CD14-positive monocyte (primary cell): ENCODE results near the gene ACTN4. TPM values are rescaled to one million over a fixed set of nuclear protein-coding genes. Genes with fewer than 3 reads are reported as not detected.

ENCODE experiments used
- DNase-seq, 3 donors: peaks; one replicate each; pipeline ENCODE4 v3.0.0-alpha.2; 2011 to 2022
- H2AFZ ChIP-seq: 2 replicates; pipeline ENCODE4 v1.6.0; 2012; ENCODE audit warnings: mild to moderate bottlenecking, low read depth, low read length, inconsistent platforms; ENCODE audit not compliant: insufficient read depth, poor library complexity, severe bottlenecking
- H3K27ac ChIP-seq, 2 donors: 1 replicate in 1 of 2; 2 replicates in 1 of 2; pipeline ENCODE4 v1.5.1; 2012 to 2013; ENCODE audit warnings: low read length in 2 of 2, control low read depth in 1 of 2, inconsistent platforms in 1 of 2, low read depth in 1 of 2, mild to moderate bottlenecking in 1 of 2
- H3K27me3 ChIP-seq, 2 donors: one replicate each; pipeline versions ENCODE4 v1.6.0 to v1.6.1; 2011 to 2013; ENCODE audit warnings: low read length in 2 of 2; ENCODE audit not compliant: control insufficient read depth in 2 of 2, insufficient read depth in 2 of 2
- H3K36me3 ChIP-seq, 2 donors: replicated peaks in 1 of 2; 1 replicate in 1 of 2; 2 replicates in 1 of 2; pipeline versions ENCODE4 v1.5.1 to v1.6.1; 2012 to 2013; ENCODE audit warnings: low read length in 2 of 2, control low read depth in 1 of 2, inconsistent platforms in 1 of 2, mild to moderate bottlenecking in 1 of 2; ENCODE audit not compliant: insufficient read depth in 2 of 2, control insufficient read depth in 1 of 2
- H3K4me1 ChIP-seq, 2 donors: 1 replicate in 1 of 2; 2 replicates in 1 of 2; pipeline versions ENCODE4 v1.5.1 to v1.6.1; 2012 to 2013; ENCODE audit warnings: low read length in 2 of 2, control low read depth in 1 of 2, inconsistent platforms in 1 of 2, mild to moderate bottlenecking in 1 of 2, moderate library complexity in 1 of 2; ENCODE audit not compliant: insufficient read depth in 2 of 2, control insufficient read depth in 1 of 2
- H3K4me2 ChIP-seq: replicated peaks from 2 replicates; pipeline ENCODE3; 2012; ENCODE audit warnings: low read length, moderate library complexity, mild to moderate bottlenecking; ENCODE audit not compliant: poor library complexity, severe bottlenecking; ENCODE audit errors: extremely low read depth
- H3K4me3 ChIP-seq, 3 experiments: fragments of 200-600 bp in 1 of 3; sonication (generic) in 1 of 3; replicated peaks in 1 of 3; 1 replicate in 2 of 3; 2 replicates in 1 of 3; pipeline ENCODE4 v1.5.1; 2011 to 2013; ENCODE audit warnings: low read length in 3 of 3, mild to moderate bottlenecking in 3 of 3, control low read depth in 2 of 3, low read depth in 2 of 3, inconsistent platforms in 1 of 3, moderate library complexity in 1 of 3
- H3K79me2 ChIP-seq: 2 replicates; pipeline ENCODE4 v1.6.0; 2012; ENCODE audit warnings: mild to moderate bottlenecking, control low read depth, inconsistent platforms, low read length, moderate library complexity; ENCODE audit not compliant: insufficient read depth
- H3K9ac ChIP-seq: 2 replicates; pipeline ENCODE4 v1.6.0; 2017; ENCODE audit warnings: low read length, mild to moderate bottlenecking; ENCODE audit not compliant: insufficient read depth, poor library complexity, severe bottlenecking
- H3K9me3 ChIP-seq, 2 donors: replicated peaks in 1 of 2; 1 replicate in 1 of 2; 2 replicates in 1 of 2; pipeline versions ENCODE4 v1.5.1 to v1.6.1; 2012 to 2013; ENCODE audit warnings: low read length in 2 of 2, control low read depth in 1 of 2; ENCODE audit not compliant: control insufficient read depth in 1 of 2, insufficient read depth in 1 of 2
- H4K20me1 ChIP-seq: 2 replicates; pipeline ENCODE4 v1.6.0; 2012; ENCODE audit warnings: mild to moderate bottlenecking, low read length, control low read depth, moderate library complexity; ENCODE audit not compliant: insufficient read depth
- H3K27ac Mint-ChIP-seq, 7 donors: one replicate each; pipeline ENCODE4 v1.8.0; 2020; ENCODE audit warnings: mild to moderate bottlenecking in 7 of 7, mixed read lengths in 7 of 7, moderate library complexity in 6 of 7, inconsistent platforms in 2 of 7
- H3K27me3 Mint-ChIP-seq, 3 donors: one replicate each; pipeline ENCODE4 v1.8.0; 2021 to 2022; ENCODE audit warnings: low read depth in 3 of 3, mild to moderate bottlenecking in 3 of 3, mixed read lengths in 3 of 3, moderate library complexity in 3 of 3, inconsistent platforms in 1 of 3
- H3K36me3 Mint-ChIP-seq, 2 donors: one replicate each; pipeline ENCODE4 v1.8.0; 2020; ENCODE audit warnings: mixed read lengths in 2 of 2, inconsistent platforms in 1 of 2, mild to moderate bottlenecking in 1 of 2
- H3K4me1 Mint-ChIP-seq: one replicate; pipeline ENCODE4 v1.8.0; 2020; ENCODE audit warnings: mild to moderate bottlenecking, mixed read lengths
- H3K4me3 Mint-ChIP-seq, 2 donors: one replicate each; pipeline ENCODE4 v1.8.0; 2020; ENCODE audit warnings: mild to moderate bottlenecking in 2 of 2, mixed read lengths in 2 of 2, moderate library complexity in 1 of 2
- H3K9me3 Mint-ChIP-seq, 7 donors: one replicate each; pipeline ENCODE4 v1.8.0; 2020 to 2022; ENCODE audit warnings: mixed read lengths in 7 of 7, mild to moderate bottlenecking in 6 of 7, moderate library complexity in 6 of 7, inconsistent platforms in 2 of 7
- CTCF ChIP-seq: fragments of 200-600 bp; IDR thresholded peaks from one replicate; pipeline ENCODE4 v1.8.0; 2022; ENCODE audit warnings: antibody characterized with exemption, mild to moderate bottlenecking
- WGBS: methylation state at CpG from one replicate; pipeline ENCODE4 v1.1.5; 2013; ENCODE audit warnings: missing lambda C conversion rate; ENCODE audit not compliant: insufficient coverage; 5-methylcytosine and 5-hydroxymethylcytosine counted together
- intact Hi-C, 2 donors: fragments of 100-400 bp; cut with micrococcal nuclease; formaldehyde crosslinking; loops; one replicate each; pipeline versions ENCODE4 v1.15.0 to v1.15.1; 2023
- polyA plus RNA-seq, 3 donors: library from polyadenylated mRNA; depleted of rRNA in 1 of 3; unstranded in 2 of 3; stranded (reverse) in 1 of 3; fragments of 300-500 nt in 2 of 3; fragments of >200 nt in 1 of 3; fragmentation: Illumina TruSeq in 2 of 3; gene quantifications; 1 replicate in 2 of 3; 2 replicates in 1 of 3; pipeline ENCODE4 v1.2.3, GENCODE V29; 2012 to 2021

ACTN4 gene
- polyA plus RNA-seq, 3 donors, result 8.4 to 177 (median 16.0) TPM

- H3K9me3 Mint-ChIP-seq, result no peaks in the 10 kb centered on the region
- WGBS, result 2% methylated on average over 64 of the region's 64 CpGs
- Histone ChIP-seq H4K20me1 (peaks cover 3% of the 10 kb centered on the region), H3K4me1 (peaks cover 35 to 44% of the 10 kb centered on the region in 2 donors), H3K4me3 (peak within 1 kb of the TSS; percentile 87 to 100 (median 99)), H3K79me2 (peaks cover 71% of the 10 kb centered on the region), H3K4me2 (peak within 1 kb of the TSS; percentile 99), H3K36me3 (peaks cover 31 to 38% of the 10 kb centered on the region in 2 donors), H2AFZ (peak within 1 kb of the TSS; percentile 99), H3K27ac (peak within 1 kb of the TSS; percentile 83 to 97), H3K9ac (peak within 1 kb of the TSS; percentile 94), H3K27me3 (no peaks in the 10 kb centered on the region), H3K9me3 (no peaks in the 10 kb centered on the region)
- peak within 1 kb of the TSS; percentile 97 to 100 (median 99) for H3K27ac Mint-ChIP-seq
- peak within 1 kb of the TSS; percentile 99 to 100 for H3K4me3 Mint-ChIP-seq
- H3K36me3 Mint-ChIP-seq, result peaks cover 26 to 51% of the 10 kb centered on the region in 2 donors
- H3K27me3 Mint-ChIP-seq, result peaks cover 0 to 2% (median 1%) of the 10 kb centered on the region in 3 donors
- H3K4me1 Mint-ChIP-seq, result peaks cover 31% of the 10 kb centered on the region
- peak; percentile 99 to 100 (median 99) for DNase-seq
- no peak for TF ChIP-seq CTCF
- intact Hi-C loops, result loop anchor here (2.0 to 5.0 kb wide), 3 partner anchors 201 to 301 kb away; partner anchors contain the start of genes KCNK6 (in 1 of the 2) and YIF1B (in 1 of the 2)
Observed at GRCh38 chr19:38618590-38619360, 28.7 kb upstream of the ACTN4 start, which contains the start of gene EIF3K. Gene EIF3K (plus strand): TSS chr19:38619188. CDS start chr19:38619269, 81 bp downstream.

GRCh38 chr19:38619361-38620174 lies 27.9 kb upstream of the ACTN4 start:
- Histone ChIP-seq H3K27me3 (no peaks in the 10 kb centered on the region), H3K9me3 (no peaks in the 10 kb centered on the region), H3K79me2 (peaks cover 66% of the 10 kb centered on the region), H3K27ac (peak overlapping the region; percentile 83 to 97), H3K9ac (peak overlapping the region; percentile 94), H4K20me1 (peaks cover 6% of the 10 kb centered on the region), H2AFZ (peak overlapping the region; percentile 99), H3K4me1 (peaks cover 35 to 44% of the 10 kb centered on the region in 2 donors), H3K4me3 (peak overlapping the region; percentile 87 to 100 (median 99)), H3K4me2 (peak overlapping the region; percentile 99), H3K36me3 (peaks cover 35 to 41% of the 10 kb centered on the region in 2 donors)
- Mint-ChIP-seq H3K4me3 (peak overlapping the region; percentile 99 to 100), H3K27ac (peak overlapping the region; percentile 97 to 100 (median 99)), H3K9me3 (no peaks in the 10 kb centered on the region), H3K36me3 (peaks cover 34 to 55% of the 10 kb centered on the region in 2 donors), H3K4me1 (peaks cover 31% of the 10 kb centered on the region), H3K27me3 (peaks cover 0 to 2% (median 1%) of the 10 kb centered on the region in 3 donors)
- DNase-seq, result no peak
- 3% methylated on average over 14 of the region's 21 CpGs for WGBS
- no peak for TF ChIP-seq CTCF
- intact Hi-C loops, result loop anchor here (2.0 to 5.0 kb wide), 3 partner anchors 202 to 302 kb away; partner anchors contain the start of genes KCNK6 (in 1 of the 2) and YIF1B (in 1 of the 2)
